ENCODE results near the gene SHFL.

DNA sequence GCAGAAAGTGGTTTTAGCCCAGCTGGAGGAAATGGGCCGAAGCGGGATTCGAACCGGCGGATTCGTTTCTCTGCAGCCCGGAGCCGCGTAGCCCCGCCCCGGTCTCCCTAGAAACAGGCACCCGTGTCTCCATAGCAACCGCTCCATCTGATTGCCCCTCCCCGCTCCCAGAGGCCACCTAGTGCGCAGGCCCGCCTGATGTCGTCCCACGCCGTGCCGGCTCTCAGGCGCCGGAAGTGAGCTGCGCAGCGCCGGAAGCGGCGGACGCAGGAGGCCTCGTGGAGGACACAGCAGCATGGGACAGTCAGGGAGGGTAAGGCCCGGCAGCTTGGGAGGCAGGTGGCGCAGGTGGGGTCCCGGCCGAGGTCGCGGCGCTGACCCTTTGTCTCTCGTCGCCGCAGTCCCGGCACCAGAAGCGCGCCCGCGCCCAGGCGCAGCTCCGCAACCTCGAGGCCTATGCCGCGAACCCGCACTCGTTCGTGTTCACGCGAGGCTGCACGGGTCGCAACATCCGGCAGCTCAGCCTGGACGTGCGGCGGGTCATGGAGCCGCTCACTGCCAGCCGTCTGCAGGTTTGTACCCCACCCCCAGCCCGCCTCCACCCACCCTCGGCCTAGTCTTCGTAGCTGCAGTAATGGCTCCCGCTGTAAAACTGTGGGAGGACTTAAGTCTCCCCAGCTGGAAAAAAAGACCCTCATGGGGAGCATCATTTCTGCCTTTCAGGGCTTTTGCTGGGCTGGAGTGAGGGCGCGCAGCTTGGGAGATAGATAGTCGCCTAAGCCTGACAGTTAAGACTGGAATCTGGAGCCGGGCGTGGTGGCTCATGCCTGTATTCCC is 20.2 kb downstream of the SHFL start, which contains the start of gene PPAN:
- TF ChIP-seq, protein P1, sequence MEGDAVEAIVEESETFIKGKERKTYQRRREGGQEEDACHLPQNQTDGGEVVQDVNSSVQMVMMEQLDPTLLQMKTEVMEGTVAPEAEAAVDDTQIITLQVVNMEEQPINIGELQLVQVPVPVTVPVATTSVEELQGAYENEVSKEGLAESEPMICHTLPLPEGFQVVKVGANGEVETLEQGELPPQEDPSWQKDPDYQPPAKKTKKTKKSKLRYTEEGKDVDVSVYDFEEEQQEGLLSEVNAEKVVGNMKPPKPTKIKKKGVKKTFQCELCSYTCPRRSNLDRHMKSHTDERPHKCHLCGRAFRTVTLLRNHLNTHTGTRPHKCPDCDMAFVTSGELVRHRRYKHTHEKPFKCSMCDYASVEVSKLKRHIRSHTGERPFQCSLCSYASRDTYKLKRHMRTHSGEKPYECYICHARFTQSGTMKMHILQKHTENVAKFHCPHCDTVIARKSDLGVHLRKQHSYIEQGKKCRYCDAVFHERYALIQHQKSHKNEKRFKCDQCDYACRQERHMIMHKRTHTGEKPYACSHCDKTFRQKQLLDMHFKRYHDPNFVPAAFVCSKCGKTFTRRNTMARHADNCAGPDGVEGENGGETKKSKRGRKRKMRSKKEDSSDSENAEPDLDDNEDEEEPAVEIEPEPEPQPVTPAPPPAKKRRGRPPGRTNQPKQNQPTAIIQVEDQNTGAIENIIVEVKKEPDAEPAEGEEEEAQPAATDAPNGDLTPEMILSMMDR (conservative IDR thresholded peaks at IDR 0.05; ENCODE audit: low read length), result no peak
- no peak for TF ChIP-seq EZH2phosphoT487 (IDR thresholded peaks at IDR 0.05; ENCODE audit: borderline replicate concordance, low read depth, low read length)
